Measurements from ENCODE around the gene TGFBI. TPM values are rescaled to one million over a fixed set of nuclear protein-coding genes. Genes with fewer than 3 reads are reported as not detected.

TGFBI gene
- total RNA-seq, 1 donor from 2014 or later: 345 TPM

GRCh38 chr5:136058039-136058971 is 29.5 kb downstream of the TGFBI start:
- TF ChIP-seq, protein P1, sequence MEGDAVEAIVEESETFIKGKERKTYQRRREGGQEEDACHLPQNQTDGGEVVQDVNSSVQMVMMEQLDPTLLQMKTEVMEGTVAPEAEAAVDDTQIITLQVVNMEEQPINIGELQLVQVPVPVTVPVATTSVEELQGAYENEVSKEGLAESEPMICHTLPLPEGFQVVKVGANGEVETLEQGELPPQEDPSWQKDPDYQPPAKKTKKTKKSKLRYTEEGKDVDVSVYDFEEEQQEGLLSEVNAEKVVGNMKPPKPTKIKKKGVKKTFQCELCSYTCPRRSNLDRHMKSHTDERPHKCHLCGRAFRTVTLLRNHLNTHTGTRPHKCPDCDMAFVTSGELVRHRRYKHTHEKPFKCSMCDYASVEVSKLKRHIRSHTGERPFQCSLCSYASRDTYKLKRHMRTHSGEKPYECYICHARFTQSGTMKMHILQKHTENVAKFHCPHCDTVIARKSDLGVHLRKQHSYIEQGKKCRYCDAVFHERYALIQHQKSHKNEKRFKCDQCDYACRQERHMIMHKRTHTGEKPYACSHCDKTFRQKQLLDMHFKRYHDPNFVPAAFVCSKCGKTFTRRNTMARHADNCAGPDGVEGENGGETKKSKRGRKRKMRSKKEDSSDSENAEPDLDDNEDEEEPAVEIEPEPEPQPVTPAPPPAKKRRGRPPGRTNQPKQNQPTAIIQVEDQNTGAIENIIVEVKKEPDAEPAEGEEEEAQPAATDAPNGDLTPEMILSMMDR (IDR thresholded peaks at IDR 0.05; ENCODE audit: unreplicated experiment): peak; percentile 39
- peaks cover 51% of the 10 kb centered on the region for H3K4me1 Mint-ChIP-seq

DNA sequence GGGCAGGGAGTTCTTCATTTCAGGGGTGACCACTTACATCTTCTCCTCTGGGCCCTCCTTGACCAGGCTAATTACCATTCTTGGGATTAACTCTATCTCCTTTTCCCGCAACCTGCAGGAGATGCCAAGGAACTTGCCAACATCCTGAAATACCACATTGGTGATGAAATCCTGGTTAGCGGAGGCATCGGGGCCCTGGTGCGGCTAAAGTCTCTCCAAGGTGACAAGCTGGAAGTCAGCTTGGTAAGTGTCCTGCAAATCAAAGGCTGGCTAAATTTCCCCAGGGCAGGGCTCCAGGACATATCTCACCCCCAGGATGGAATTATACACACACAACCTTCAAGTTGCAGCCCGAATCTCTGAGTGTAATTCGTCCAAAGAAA is 30.2 kb downstream of the TGFBI start:
- TF ChIP-seq, protein P1 (IDR thresholded peaks at IDR 0.05; ENCODE audit: unreplicated experiment): no peak
- no peak for DNase-seq (ENCODE audit: low spot score in 2 of 2, unreplicated experiment in 2 of 2)
- Mint-ChIP-seq H3K9me3 (no peaks in the 10 kb centered on the region), H3K4me1 (peaks cover 45% of the 10 kb centered on the region), H3K36me3 (peaks cover 31% of the 10 kb centered on the region), H3K4me3 (no peak overlapping the region), H3K27me3 (ENCODE audit: low read depth) (no peaks in the 10 kb centered on the region), H3K27ac (peak overlapping the region; percentile 96)

More at GRCh38 chr5:136058039-136058971, 29.5 kb downstream of the TGFBI start:
- DNase-seq (ENCODE audit: low spot score in 2 of 2, unreplicated experiment in 2 of 2): peak in 1 of 2 experiments; percentile 56
- Mint-ChIP-seq H3K4me3 (no peak overlapping the region), H3K27me3 (ENCODE audit: low read depth) (no peaks in the 10 kb centered on the region), H3K27ac (peak overlapping the region; percentile 96), H3K36me3 (peaks cover 31% of the 10 kb centered on the region), H3K9me3 (no peaks in the 10 kb centered on the region)

DNA sequence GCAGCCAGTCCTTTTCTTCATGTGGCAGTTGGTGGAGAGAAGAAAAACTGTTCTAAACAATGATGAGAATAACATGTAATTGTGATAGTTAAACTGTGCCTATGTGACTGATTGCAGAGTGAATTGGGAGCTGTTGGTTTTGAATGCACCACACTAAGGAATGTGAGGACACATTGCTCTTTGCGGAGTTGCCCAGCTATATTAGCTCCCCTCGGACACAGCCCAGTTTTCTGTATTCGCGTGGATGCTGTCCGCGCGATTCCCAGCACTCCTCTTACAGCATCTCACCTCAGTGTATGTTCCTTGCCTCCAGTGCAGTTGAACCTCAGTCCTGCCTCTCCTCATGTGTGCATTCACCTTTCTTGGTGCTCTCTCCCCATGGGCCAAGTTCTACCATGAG is 32.2 kb downstream of the TGFBI start:
- peaks cover 30% of the 10 kb centered on the region for H3K36me3 Mint-ChIP-seq
- no peak overlapping the region for H3K4me3 Mint-ChIP-seq
- no peak for DNase-seq (ENCODE audit: low spot score in 2 of 2, unreplicated experiment in 2 of 2)
- TF ChIP-seq, protein P1 (IDR thresholded peaks at IDR 0.05; ENCODE audit: unreplicated experiment): no peak
- H3K9me3 Mint-ChIP-seq: no peaks in the 10 kb centered on the region
- no peaks in the 10 kb centered on the region for H3K27me3 Mint-ChIP-seq (ENCODE audit: low read depth)
- peaks cover 29% of the 10 kb centered on the region for H3K4me1 Mint-ChIP-seq
- no peak overlapping the region for H3K27ac Mint-ChIP-seq

- Mint-ChIP-seq H3K36me3 (peaks cover 30% of the 10 kb centered on the region), H3K4me1 (peaks cover 25% of the 10 kb centered on the region), H3K27ac (no peak overlapping the region), H3K27me3 (ENCODE audit: low read depth) (no peaks in the 10 kb centered on the region), H3K4me3 (no peak overlapping the region), H3K9me3 (no peaks in the 10 kb centered on the region)
- DNase-seq (ENCODE audit: low spot score in 2 of 2, unreplicated experiment in 2 of 2): no peak
- TF ChIP-seq, protein P1 (IDR thresholded peaks at IDR 0.05; ENCODE audit: unreplicated experiment): no peak
These were observed 33.0 kb downstream of the TGFBI start for GRCh38 chr5:136061630-136062365.

- TF ChIP-seq, protein P1 (IDR thresholded peaks at IDR 0.05; ENCODE audit: unreplicated experiment): no peak
- Mint-ChIP-seq H3K4me1 (peaks cover 19% of the 10 kb centered on the region), H3K9me3 (no peaks in the 10 kb centered on the region), H3K27me3 (ENCODE audit: low read depth) (no peaks in the 10 kb centered on the region), H3K36me3 (peaks cover 30% of the 10 kb centered on the region), H3K27ac (no peak overlapping the region), H3K4me3 (no peak overlapping the region)
- DNase-seq (ENCODE audit: low spot score in 2 of 2, unreplicated experiment in 2 of 2): no peak
These were observed 33.8 kb downstream of the TGFBI start for GRCh38 chr5:136062366-136063274.
